HepG2 (cell line): ENCODE measurements around the gene SLIT3. TPM values are rescaled to one million over a fixed set of nuclear protein-coding genes. Genes with fewer than 3 reads are reported as not detected.

Experiments used
- ATAC-seq: fragments of 200-7000 bp; cut with Tn5 transposase; 3 replicates; pipeline ENCODE4 v1.9.1; 2020; ENCODE audit warnings: mild to moderate bottlenecking, moderate library complexity
- BruUV-seq: library from RNA; stranded (reverse); fragments of 400-500 nt; replicated peaks from 2 replicates; lab custom pipeline; 2021; lab: Mats Ljungman, UMichigan
- CTCF ChIA-PET: fragments of 300-600 bp; formaldehyde crosslinking; extraction: SDS; loops from one replicate; lab custom pipeline; 2021; ENCODE audit warnings: low total read pairs, inconsistent platforms, low intra/inter-chr PET ratio; lab: Yijun Ruan, JAX
- POLR2A ChIA-PET: fragments of 350-600 bp; sonication (Branson Sonifier 250); formaldehyde crosslinking; loops from one replicate; lab custom pipeline; 2020; ENCODE audit warnings: antibody characterized with exemption, inconsistent platforms; lab: Yijun Ruan, JAX
- DNase-seq: peaks from one replicate; pipeline ENCODE4 v3.0.0-alpha.2; 2015; ENCODE audit warnings: low spot score
- FAIRE-seq: peaks from 3 replicates; lab custom pipeline; 2011; peaks lifted over from hg19 to GRCh38; lab: Jason Lieb, UNC
- H2AFZ ChIP-seq: one replicate; pipeline ENCODE4 v1.6.1; 2011; ENCODE audit warnings: low read length, inconsistent platforms
- H3K27ac ChIP-seq: fragments of 300-600 bp; 3 replicates; pipeline ENCODE4 v1.8.0; 2011; ENCODE audit warnings: mixed run types, mild to moderate bottlenecking, mixed read lengths, low read length, inconsistent platforms; ENCODE audit not compliant: insufficient read depth; ENCODE audit errors: extremely low read length
- H3K27me3 ChIP-seq, 2 experiments: fragments of 200-600 bp in 1 of 2; 2 replicates in 1 of 2; 3 replicates in 1 of 2; pipeline versions ENCODE4 v1.6.0 to v1.8.0; 2011; ENCODE audit warnings: low read length in 2 of 2, mild to moderate bottlenecking in 2 of 2, moderate library complexity in 2 of 2, inconsistent platforms in 1 of 2; ENCODE audit not compliant: insufficient read depth in 2 of 2, control insufficient read depth in 1 of 2
- H3K36me3 ChIP-seq, 2 experiments: fragments of 200-600 bp in 1 of 2; replicated peaks in 1 of 2; 2 replicates in 1 of 2; 3 replicates in 1 of 2; pipeline versions ENCODE4 v1.5.1 to v1.8.0; 2011; ENCODE audit warnings: low read length in 2 of 2, inconsistent platforms in 1 of 2; ENCODE audit not compliant: insufficient read depth in 2 of 2, control insufficient read depth in 1 of 2
- H3K4me1 ChIP-seq: 2 replicates; pipeline ENCODE4 v1.5.1; 2012; ENCODE audit warnings: low read length, inconsistent platforms; ENCODE audit not compliant: insufficient read depth
- H3K4me2 ChIP-seq: 2 replicates; pipeline ENCODE4 v1.6.0; 2011; ENCODE audit warnings: low read depth, low read length, inconsistent platforms
- H3K4me3 ChIP-seq, 3 experiments: fragments of 200-600 bp in 1 of 3; sonication (generic), shearing (Covaris generic) in 1 of 3; replicated peaks in 1 of 3; 2 replicates each; pipeline ENCODE4 v1.5.1; 2011 to 2016; ENCODE audit warnings: low read length in 3 of 3, inconsistent platforms in 2 of 3, low read depth in 2 of 3, mild to moderate bottlenecking in 2 of 3, control low read depth in 1 of 3, mixed read lengths in 1 of 3; ENCODE audit not compliant: insufficient read depth in 1 of 3
- H3K79me2 ChIP-seq: one replicate; pipeline ENCODE4 v1.6.1; 2011; ENCODE audit warnings: low read length, inconsistent platforms; ENCODE audit not compliant: insufficient read depth
- H3K9ac ChIP-seq: 2 replicates; pipeline ENCODE4 v1.6.0; 2011; ENCODE audit warnings: mild to moderate bottlenecking, low read depth, low read length, inconsistent platforms; ENCODE audit not compliant: insufficient read depth
- H3K9me3 ChIP-seq: 2 replicates; pipeline ENCODE4 v1.5.1; 2012; ENCODE audit warnings: mild to moderate bottlenecking, low read length
- H4K20me1 ChIP-seq: 2 replicates; pipeline ENCODE4 v1.6.0; 2011; ENCODE audit warnings: inconsistent platforms, mild to moderate bottlenecking, low read length, moderate library complexity; ENCODE audit not compliant: insufficient read depth
- MTF2 ChIP-seq: sonication (generic); formaldehyde crosslinking; IDR thresholded peaks from 2 replicates; pipeline ENCODE4 v1.5.0; 2020; ENCODE audit warnings: missing genetic modification reagents, borderline replicate concordance
- WGBS: methylation state at CpG from one replicate; pipeline ENCODE4 v1.1.6; 2017; ENCODE audit warnings: low lambda C conversion rate; 5-methylcytosine and 5-hydroxymethylcytosine counted together
- in situ Hi-C: cut with HindIII; loops from 2 replicates; pipeline ENCODE4 v1.10.0; 2017; ENCODE audit warnings: low pct_unique_long_range_greater_than_20kb; ENCODE audit not compliant: extremely low pct_ligation_motif_present
- intact Hi-C: fragments of 100-400 bp; cut with micrococcal nuclease; formaldehyde crosslinking; loops from one replicate; pipeline ENCODE4 v1.10.0; 2022; ENCODE audit not compliant: unreplicated experiment
- polyA plus RNA-seq, 8 experiments: library from polyadenylated mRNA; depleted of rRNA in 3 of 8; stranded (reverse) in 7 of 8; unstranded in 1 of 8; fragments of >200 nt; fragmentation: Illumina TruSeq in 4 of 8; extraction: Trizol in 4 of 8; gene quantifications; 2 replicates each; pipeline versions ENCODE4 v1.2.1 to v1.2.3, GENCODE V29; 2011 to 2016; ENCODE audit warnings: low read depth in 4 of 8, missing spikeins in 1 of 8, mixed read lengths in 1 of 8; ENCODE audit not compliant: insufficient read depth in 1 of 8
- total RNA-seq, 5 experiments: library from RNA; depleted of rRNA; stranded (reverse); fragments of >200 nt; fragmentation: Illumina TruSeq; extraction: Trizol; gene quantifications; 2 replicates each; pipeline ENCODE4 v1.2.3, GENCODE V29; 2016; ENCODE audit warnings: low read depth in 1 of 5
- TF ChIP-seq, protein P1 (sequence below), 2 experiments: fragments of 450-650 bp in 1 of 2; sonication (generic) in 1 of 2; formaldehyde crosslinking in 1 of 2; IDR thresholded peaks; 2 replicates each; pipeline versions ENCODE4 v1.6.1 to v1.8.0; 2016 to 2022; ENCODE audit warnings: antibody characterized with exemption in 1 of 2, mild to moderate bottlenecking in 1 of 2, missing genetic modification reagents in 1 of 2

The SLIT3 gene
- total and polyA plus RNA-seq, 2 of the 13 experiments (the other 11 are each of a cell fraction or from before 2014, with no cell fraction given) = not detected

DNA sequence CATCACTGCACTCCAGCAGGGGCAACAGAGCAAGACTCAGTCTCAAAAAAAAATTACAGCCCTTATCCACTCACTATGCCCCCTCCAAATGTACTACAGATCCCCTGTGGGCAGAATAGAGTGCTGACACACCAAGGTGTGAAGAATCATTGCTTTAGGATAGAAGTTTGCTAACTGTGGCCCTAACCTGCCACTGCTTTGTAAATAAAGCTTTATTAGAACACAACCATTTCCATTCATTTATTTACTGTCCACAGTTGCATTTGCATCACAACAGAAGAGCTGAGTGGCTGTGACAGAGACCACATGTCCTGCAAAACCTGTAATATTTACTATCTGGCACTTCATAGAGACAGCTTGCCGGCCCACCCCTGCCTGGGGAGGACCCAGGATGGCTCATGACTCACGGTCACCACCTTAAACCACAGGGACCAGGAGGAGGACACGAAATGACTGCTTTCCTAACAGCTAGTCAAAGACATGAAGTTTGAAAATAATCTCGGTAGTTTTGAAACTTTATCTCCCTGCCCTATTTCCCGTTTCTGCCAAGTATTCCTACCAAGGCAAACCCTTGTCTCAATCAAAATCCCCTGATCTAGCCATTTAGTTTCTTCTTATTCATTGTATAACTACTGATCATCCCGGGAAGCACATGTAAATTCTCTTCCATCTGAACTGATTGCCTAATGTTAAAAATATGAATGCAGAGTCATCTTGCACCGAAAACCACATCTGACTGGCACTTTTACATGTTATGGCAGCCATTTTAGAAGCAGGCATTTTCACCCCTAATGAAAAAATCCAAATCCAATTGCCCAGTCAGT is 206.1 kb downstream of the SLIT3 start:
- intact Hi-C loops = no loop called here

More for the DNA sequence above, 206.1 kb downstream of the SLIT3 start:
- H2AFZ ChIP-seq = no peak overlapping the region
- H4K20me1 ChIP-seq = no peaks in the 10 kb centered on the region
- BruUV-seq = no TSS peak
- H3K4me1 ChIP-seq = no peaks in the 10 kb centered on the region
- TF ChIP-seq, protein P1, sequence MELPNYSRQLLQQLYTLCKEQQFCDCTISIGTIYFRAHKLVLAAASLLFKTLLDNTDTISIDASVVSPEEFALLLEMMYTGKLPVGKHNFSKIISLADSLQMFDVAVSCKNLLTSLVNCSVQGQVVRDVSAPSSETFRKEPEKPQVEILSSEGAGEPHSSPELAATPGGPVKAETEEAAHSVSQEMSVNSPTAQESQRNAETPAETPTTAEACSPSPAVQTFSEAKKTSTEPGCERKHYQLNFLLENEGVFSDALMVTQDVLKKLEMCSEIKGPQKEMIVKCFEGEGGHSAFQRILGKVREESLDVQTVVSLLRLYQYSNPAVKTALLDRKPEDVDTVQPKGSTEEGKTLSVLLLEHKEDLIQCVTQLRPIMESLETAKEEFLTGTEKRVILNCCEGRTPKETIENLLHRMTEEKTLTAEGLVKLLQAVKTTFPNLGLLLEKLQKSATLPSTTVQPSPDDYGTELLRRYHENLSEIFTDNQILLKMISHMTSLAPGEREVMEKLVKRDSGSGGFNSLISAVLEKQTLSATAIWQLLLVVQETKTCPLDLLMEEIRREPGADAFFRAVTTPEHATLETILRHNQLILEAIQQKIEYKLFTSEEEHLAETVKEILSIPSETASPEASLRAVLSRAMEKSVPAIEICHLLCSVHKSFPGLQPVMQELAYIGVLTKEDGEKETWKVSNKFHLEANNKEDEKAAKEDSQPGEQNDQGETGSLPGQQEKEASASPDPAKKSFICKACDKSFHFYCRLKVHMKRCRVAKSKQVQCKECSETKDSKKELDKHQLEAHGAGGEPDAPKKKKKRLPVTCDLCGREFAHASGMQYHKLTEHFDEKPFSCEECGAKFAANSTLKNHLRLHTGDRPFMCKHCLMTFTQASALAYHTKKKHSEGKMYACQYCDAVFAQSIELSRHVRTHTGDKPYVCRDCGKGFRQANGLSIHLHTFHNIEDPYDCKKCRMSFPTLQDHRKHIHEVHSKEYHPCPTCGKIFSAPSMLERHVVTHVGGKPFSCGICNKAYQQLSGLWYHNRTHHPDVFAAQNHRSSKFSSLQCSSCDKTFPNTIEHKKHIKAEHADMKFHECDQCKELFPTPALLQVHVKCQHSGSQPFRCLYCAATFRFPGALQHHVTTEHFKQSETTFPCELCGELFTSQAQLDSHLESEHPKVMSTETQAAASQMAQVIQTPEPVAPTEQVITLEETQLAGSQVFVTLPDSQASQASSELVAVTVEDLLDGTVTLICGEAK (IDR thresholded peaks at IDR 0.05) = no peak
- TF ChIP-seq, protein P1 (CRISPR knock-in tag; IDR thresholded peaks at IDR 0.05) = peak; percentile 37; the same call in 1 of the 2 replicates
- TF ChIP-seq MTF2 (CRISPR knock-in tag) = no peak
- TF ChIP-seq, all 625 proteins: peak for 1
- Histone ChIP-seq H3K36me3 (no peaks in the 10 kb centered on the region), H3K4me3 (no peak overlapping the region), H3K27me3 (peaks cover 0 to 2% of the 10 kb centered on the region in 2 experiments; a peak in 1 of 5 replicates), H3K4me2 (no peak overlapping the region), H3K9ac (no peak overlapping the region), H3K27ac (no peak overlapping the region), H3K9me3 (no peaks in the 10 kb centered on the region), H3K79me2 (no peaks in the 10 kb centered on the region)
- CTCF ChIA-PET = no interaction called here
- in situ Hi-C loops = no loop called here
- POLR2A ChIA-PET = no interaction called here
- FAIRE-seq = no peak
- DNase-seq = no peak
- WGBS = 27% methylated on average over 5 of the region's 7 CpGs
- no peak for ATAC-seq
